ENCODE results near the gene ZNF462.

Gene ZNF462

GRCh38 chr9:106864373-106865143 lies 1.6 kb downstream of the ZNF462 start:
- DNase-seq, result no peak

- no peak for DNase-seq
These were observed 3.3 kb downstream of the ZNF462 start for GRCh38 chr9:106866243-106866642.

GRCh38 chr9:106867286-106867685 lies 4.3 kb downstream of the ZNF462 start:
- no peak for DNase-seq

- DNase-seq, result no peak
These were observed 5.1 kb downstream of the ZNF462 start for GRCh38 chr9:106868087-106868486.

GRCh38 chr9:106868565-106868964 lies 5.6 kb downstream of the ZNF462 start:
- no peak for DNase-seq

- DNase-seq, result no peak
These were observed 6.1 kb downstream of the ZNF462 start for GRCh38 chr9:106869028-106869427.

- no peak for DNase-seq
These were observed 6.5 kb downstream of the ZNF462 start for GRCh38 chr9:106869458-106869857.

GRCh38 chr9:106872641-106873040 lies 9.7 kb downstream of the ZNF462 start:
- DNase-seq, result no peak

GRCh38 chr9:106874031-106874430 lies 11.1 kb downstream of the ZNF462 start:
- no peak for DNase-seq

- no peak for DNase-seq
These were observed 11.7 kb downstream of the ZNF462 start for GRCh38 chr9:106874652-106875051.

GRCh38 chr9:106875529-106875928 lies 12.6 kb downstream of the ZNF462 start:
- no peak for DNase-seq

GRCh38 chr9:106877345-106877744 lies 14.4 kb downstream of the ZNF462 start:
- no peak for DNase-seq

GRCh38 chr9:106878081-106878837 lies 15.3 kb downstream of the ZNF462 start:
- no peak for DNase-seq

GRCh38 chr9:106878934-106879333 lies 16.0 kb downstream of the ZNF462 start:
- DNase-seq, result peak; percentile 62

- DNase-seq, result no peak
These were observed 16.5 kb downstream of the ZNF462 start for GRCh38 chr9:106879439-106879882.

GRCh38 chr9:106880081-106880480 lies 17.1 kb downstream of the ZNF462 start:
- no peak for DNase-seq

- no peak for DNase-seq
These were observed 17.9 kb downstream of the ZNF462 start for GRCh38 chr9:106880863-106881262.

- no peak for DNase-seq
These were observed 20.1 kb downstream of the ZNF462 start for GRCh38 chr9:106883030-106883429.

GRCh38 chr9:106883626-106884190 lies 20.7 kb downstream of the ZNF462 start:
- DNase-seq, result no peak

- no peak for DNase-seq
These were observed 22.5 kb downstream of the ZNF462 start for GRCh38 chr9:106885451-106885850.

GRCh38 chr9:106886111-106887046 lies 23.4 kb downstream of the ZNF462 start:
- DNase-seq, result no peak

- no peak for DNase-seq
These were observed 24.1 kb downstream of the ZNF462 start for GRCh38 chr9:106887066-106887465.
